GM18867 (cell line): ENCODE data around the gene NELFA.

Experiments
- ATAC-seq: cut with Tn5 transposase; IDR thresholded peaks from one replicate; pipeline ENCODE4 v1.9.1; 2021; ENCODE audit warnings: mild to moderate bottlenecking, moderate library complexity; ENCODE audit not compliant: unreplicated experiment

Gene NELFA

GRCh38 chr4:2008921-2009650 lies at the start of gene NELFA:
TSS of gene NELFA (minus strand) at chr4:2008974. CDS start at chr4:2008959, 15 bp downstream.
- ATAC-seq: peak; percentile 81

GRCh38 chr4:2057382-2058065 lies 48.8 kb upstream of the NELFA start:
- no peak for ATAC-seq

GRCh38 chr4:2054217-2054616 lies 45.4 kb upstream of the NELFA start:
- no peak for ATAC-seq

- no peak for ATAC-seq
These were observed 42.3 kb upstream of the NELFA start for GRCh38 chr4:2051086-2051485.

GRCh38 chr4:2049811-2050210 lies 41.0 kb upstream of the NELFA start:
- ATAC-seq: no peak

DNA sequence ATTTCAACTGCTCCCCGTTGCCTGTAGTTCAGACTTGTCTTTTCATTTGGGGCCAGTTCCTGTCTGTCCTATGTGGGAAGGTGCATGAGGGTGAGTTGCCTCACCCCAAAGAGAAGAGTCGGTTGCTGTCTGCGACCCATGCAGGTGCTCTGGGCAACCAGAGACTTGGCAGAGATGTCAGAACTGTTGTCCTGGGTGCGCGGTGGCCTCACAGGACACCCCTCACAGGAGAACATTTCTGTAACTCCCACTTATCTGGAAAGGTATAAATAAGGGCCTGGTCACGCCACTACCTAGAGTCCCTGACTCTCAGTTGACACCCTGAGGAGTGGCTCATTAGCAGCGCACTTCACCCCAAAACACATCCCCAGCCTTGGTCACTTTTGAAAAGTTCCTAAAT lies 40.6 kb upstream of the NELFA start:
- no peak for ATAC-seq

GRCh38 chr4:2048831-2049230 lies 40.1 kb upstream of the NELFA start:
- no peak for ATAC-seq

DNA sequence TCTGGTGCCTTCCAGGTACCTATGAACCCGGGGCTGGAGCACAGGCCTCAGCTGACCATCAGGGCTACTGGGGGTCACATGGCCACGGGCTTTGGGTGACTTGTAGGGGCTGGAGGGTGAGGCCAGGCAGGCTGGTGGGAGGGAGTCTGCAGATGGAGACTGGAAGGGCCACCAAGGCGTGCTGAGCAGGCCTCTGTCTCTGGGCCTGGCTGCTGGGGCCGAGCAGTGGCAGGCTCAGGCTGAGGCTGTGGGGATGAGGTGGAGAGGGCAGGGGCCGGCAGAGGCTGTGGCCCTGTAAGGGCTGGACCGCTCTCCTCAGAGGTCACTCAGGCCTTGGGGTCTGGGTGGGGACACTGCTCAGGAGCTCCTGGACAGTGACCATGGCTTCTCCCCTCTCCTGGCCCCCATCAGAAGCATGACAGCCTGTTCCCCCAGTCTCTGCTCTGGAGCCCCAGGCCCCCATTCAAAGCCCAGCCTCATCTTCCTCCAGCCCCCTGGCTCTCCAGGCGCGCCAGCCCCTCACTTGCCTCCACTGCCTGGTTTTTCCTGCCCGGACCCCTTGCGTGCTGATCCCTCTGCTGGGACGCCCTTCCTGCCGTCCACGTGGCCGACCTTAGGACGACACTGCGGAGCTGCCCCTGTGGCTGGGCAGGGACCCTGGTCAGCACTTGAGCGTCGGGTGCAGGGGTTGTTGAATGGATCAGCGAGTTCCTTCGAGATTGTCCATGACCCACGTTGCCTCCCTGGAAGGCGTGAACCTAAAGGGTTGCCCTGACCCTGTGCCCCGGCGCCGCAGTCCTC lies 39.2 kb upstream of the NELFA start:
- no peak for ATAC-seq

DNA sequence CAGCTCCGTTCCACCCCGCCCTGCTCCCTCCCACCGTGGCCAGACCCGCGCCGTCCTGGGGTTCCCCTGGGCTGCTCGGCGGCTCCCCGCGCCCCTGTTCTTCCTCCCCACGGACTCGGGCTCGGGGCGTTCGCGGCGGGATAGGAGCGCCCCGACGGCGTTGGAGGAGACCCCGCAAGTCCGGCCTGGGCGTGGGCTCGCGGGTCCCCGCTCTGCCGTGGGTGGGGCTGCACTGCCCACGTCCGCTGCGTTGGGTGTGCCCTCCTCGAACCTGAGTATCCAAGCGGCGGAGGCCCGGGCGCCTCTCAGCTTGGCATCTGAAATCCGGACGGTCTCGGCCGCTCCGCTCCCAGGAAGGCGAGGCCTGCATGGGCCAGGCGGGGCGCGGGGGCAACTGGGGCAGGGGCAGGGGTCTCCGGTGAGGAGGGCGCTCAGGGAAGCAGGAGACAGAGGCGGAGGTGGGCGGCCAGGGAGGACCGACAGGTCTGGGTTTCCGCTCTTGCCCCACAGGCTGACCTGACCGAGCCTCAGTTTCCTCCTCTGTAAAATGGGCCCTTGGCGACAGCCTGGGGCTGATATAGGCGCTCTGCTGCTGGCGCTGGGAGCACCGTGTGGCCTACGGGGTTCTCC lies 38.4 kb upstream of the NELFA start:
- no peak for ATAC-seq

GRCh38 chr4:2046031-2046961 lies 37.5 kb upstream of the NELFA start:
- ATAC-seq: no peak

GRCh38 chr4:2045518-2045951 lies 36.8 kb upstream of the NELFA start:
- ATAC-seq: no peak

DNA sequence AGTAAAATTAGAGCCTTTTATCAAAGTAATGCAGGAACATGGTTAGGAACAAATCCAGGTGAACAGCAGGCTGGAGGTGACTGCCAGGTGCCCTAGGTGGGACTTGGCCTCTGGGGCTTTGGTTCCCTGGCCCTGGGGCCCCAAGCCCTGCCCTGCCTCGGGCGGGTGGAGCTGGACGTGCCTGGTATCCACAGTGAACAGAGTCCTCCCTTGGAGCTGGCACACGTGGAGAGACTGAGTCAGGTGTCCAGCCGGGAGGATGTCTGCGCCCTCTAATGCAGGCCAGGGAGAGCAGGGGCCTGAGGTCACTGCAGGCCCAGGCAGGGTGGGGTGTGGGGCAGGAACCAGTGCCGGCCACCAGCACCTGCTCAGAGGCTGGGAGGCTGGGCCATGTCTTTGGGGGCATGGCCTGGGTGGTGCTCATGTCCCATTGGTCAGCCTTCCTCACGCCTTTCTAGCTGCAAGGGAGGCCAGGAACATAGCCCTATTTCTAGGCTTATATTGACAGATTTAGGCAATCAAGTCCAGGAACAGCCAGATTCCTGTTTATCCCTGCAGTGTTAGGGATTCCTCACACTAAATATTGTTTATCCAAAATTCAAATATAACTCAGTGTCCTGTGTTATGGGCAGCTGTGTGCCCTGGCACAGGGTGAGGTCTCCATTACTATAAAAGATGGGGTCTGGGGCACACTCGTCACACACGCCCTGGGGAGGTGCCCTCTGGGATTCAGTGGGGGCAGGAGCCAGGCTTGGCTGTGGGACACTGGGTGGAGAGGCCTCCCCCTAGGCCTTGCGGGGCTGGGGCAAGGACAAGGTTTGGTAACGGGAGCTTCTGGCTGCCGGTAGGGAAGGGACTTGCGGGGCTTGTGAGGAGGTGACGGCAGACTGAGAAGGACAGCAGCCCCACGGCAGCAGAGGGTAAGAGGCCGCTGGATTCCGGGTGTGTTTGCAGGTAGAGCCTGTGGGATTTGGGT lies 36.1 kb upstream of the NELFA start:
- no peak for ATAC-seq

GRCh38 chr4:2044119-2044485 lies 35.3 kb upstream of the NELFA start:
- ATAC-seq: no peak

DNA sequence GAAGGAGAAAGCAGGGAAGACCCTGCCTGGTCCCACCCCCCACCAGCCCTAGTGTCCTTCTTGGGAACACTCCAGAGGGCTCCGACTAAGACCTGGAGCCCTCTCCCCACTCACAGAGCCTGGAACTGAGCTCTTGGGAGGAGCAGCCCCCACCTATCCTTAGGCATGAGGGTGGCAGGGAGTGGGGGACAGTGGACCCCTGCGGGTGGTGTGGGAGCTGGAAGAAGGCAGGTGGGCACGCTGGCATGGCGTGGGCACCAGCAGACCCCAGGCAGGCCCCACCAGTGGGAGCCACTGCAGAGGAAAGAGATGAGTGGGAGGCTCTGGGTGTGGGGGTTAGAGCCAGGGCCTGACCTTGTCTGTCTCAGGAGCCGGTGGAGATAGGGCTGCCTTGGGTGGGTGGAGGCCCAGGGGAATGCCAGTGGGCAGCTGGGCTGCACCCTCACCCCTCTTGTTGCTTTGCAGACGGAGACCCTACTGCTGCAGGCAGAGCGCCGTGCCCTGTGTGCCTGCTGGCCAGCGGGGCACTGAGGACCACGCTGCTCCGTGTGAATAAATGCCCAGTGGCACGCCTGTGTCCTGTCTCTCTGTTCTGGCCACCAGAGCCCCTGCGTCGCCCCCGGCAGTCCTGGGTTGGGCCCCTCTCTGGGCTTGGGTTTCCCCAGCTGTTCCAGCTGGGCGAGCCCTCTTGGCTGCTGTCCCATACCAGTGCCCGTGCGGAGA lies 34.8 kb upstream of the NELFA start:
- ATAC-seq: no peak

DNA sequence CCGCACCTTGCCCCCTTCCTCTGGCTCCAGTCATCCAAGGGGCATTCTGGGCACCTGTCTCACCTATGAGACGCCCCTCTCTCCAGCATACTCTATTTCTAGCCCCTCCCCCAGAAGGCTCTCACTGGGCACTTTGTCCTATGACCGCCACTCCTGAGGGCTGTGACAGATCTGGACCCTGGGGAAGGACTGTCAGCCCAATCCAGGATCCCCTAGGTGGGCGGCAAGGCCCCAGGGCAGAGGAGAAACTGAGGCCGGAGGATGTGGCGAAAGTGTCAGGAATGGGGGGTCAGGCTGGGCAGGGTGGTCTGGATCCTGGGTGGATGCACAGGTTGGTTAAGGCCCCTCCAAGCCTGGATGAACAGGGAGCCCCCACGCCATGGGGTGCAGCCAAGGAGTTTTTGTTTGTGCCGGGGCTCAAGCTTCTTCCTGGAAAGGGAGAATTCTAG lies 34.2 kb upstream of the NELFA start:
- no peak for ATAC-seq

DNA sequence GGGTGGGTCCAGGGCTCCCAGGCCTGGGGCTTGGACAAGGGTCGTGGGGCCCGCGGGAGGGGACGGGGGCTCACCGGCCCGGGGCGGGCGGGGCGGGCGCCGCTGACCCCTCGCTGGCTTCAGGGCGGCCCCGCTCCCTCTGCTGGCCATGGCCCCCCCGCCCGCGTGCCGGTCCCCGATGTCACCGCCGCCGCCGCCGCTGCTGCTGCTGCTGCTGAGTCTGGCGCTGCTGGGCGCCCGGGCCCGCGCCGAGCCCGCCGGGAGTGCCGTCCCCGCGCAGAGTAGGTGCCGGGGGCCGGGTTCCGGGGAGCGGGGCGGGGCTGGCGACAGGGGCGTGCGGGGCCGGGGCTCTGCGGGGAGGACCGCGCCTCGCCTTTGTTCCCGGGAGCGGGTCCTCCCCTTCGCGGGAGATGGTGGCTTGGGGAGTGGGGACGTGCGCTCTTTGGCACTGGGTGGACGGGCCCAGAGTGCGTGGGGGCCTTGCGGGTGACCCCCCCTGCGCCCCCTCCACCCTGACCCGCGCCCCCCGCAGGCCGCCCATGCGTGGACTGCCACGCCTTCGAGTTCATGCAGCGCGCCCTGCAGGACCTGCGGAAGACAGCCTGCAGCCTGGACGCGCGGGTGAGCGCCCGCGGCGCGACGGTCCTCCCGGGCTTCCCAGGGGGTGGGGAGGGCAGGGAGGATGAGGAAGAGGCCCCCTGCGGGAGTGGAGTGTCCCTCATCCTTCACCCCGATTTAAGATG lies 33.6 kb upstream of the NELFA start:
- peak; percentile 38 for ATAC-seq

- peak; percentile 73 for ATAC-seq
These were observed 32.7 kb upstream of the NELFA start for GRCh38 chr4:2041239-2042130.
